Tibial nerve (tissue), 4 donors: ENCODE measurements around the gene CD72. TPM values are rescaled to one million over a fixed set of nuclear protein-coding genes. Genes with fewer than 3 reads are reported as not detected.

Source experiments
- DNase-seq, 2 donors: peaks; one replicate each; pipeline ENCODE4 v3.0.0-alpha.2; 2019; ENCODE audit warnings: low spot score in 2 of 2
- H3K27ac ChIP-seq, 4 donors: fragments of 200-600 bp; sonication (generic) in 3 of 4; one replicate each; pipeline ENCODE4 v1.5.1; 2017 to 2019; ENCODE audit warnings: mild to moderate bottlenecking in 1 of 4
- H3K27me3 ChIP-seq, 2 donors: fragments of 200-600 bp; sonication (generic) in 1 of 2; one replicate each; pipeline versions ENCODE4 v1.5.1 to v1.6.0; 2017 to 2019
- H3K36me3 ChIP-seq, 3 donors: fragments of 200-600 bp; sonication (generic); one replicate each; pipeline ENCODE4 v1.5.1; 2018 to 2019
- H3K4me1 ChIP-seq, 4 donors: fragments of 200-600 bp; sonication (generic) in 3 of 4; one replicate each; pipeline ENCODE4 v1.5.1; 2017 to 2019
- H3K4me3 ChIP-seq, 4 donors: fragments of 200-600 bp; sonication (generic) in 3 of 4; one replicate each; pipeline ENCODE4 v1.5.1; 2017 to 2019; ENCODE audit warnings: mild to moderate bottlenecking in 1 of 4, moderate library complexity in 1 of 4
- H3K9me3 ChIP-seq, 4 donors: fragments of 200-600 bp; sonication (generic) in 3 of 4; one replicate each; pipeline ENCODE4 v1.5.1; 2017 to 2019
- EP300 ChIP-seq, 2 donors: sonication (generic); formaldehyde crosslinking; IDR thresholded peaks; one replicate each; pipeline ENCODE4 v1.6.1; 2017; ENCODE audit warnings: antibody characterized with exemption in 2 of 2, mild to moderate bottlenecking in 1 of 2
- POLR2A ChIP-seq, 2 donors: fragments of 450-650 bp; IDR thresholded peaks; one replicate each; pipeline ENCODE4 v1.6.1; 2017; ENCODE audit warnings: antibody characterized with exemption in 2 of 2, mild to moderate bottlenecking in 2 of 2, moderate library complexity in 2 of 2
- WGBS, 2 donors: methylation state at CpG; one replicate each; pipeline ENCODE4 v1.1.5; 2018; 5-methylcytosine and 5-hydroxymethylcytosine counted together
- total RNA-seq, 4 donors: library from RNA; depleted of rRNA; stranded (reverse); fragments of >200 nt; gene quantifications; one replicate each; pipeline ENCODE4 v1.1.0, GENCODE V29; 2016
- TF ChIP-seq, protein P1 (sequence below), 5 experiments: fragments of 200-600 bp in 3 of 5; fragments of 450-650 bp in 2 of 5; sonication (generic) in 3 of 5; IDR thresholded peaks; one replicate each; pipeline ENCODE4 v1.5.1; 2016 to 2019; ENCODE audit warnings: antibody characterized with exemption in 5 of 5, mild to moderate bottlenecking in 3 of 5, moderate library complexity in 2 of 5

Gene CD72
- total RNA-seq, 4 donors from 2014 or later: 1.9 to 6.0 (median 3.5) TPM; not detected in 1

DNA sequence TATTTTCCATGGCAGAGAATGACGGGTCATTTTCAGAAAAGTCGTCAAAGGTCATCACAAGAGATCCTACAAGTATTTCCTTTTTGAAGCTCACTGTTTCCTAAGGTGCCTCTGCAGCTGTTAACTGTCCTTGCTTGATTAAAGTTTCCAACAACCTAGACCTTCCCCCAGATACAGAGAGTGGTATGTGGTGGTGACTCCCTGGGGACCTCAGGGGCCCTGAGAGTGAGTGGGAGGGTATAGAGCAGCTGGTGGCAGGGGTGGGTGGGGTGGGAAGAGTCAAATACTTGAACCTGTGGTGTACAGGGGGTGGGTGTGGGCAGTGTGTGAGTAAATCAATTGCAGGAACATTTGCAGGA is 1.6 kb upstream of the CD72 start:
- DNase-seq: no peak
- Histone ChIP-seq H3K4me1 (peaks cover 0 to 14% (median 8%) of the 10 kb centered on the region in 4 donors), H3K4me3 (no peak overlapping the region), H3K27ac (peak overlapping the region in 1 of 4 donors; percentile 16), H3K9me3 (no peaks in the 10 kb centered on the region), H3K36me3 (no peaks in the 10 kb centered on the region), H3K27me3 (peaks cover 0 to 6% of the 10 kb centered on the region in 2 donors)
- TF ChIP-seq, protein P1, sequence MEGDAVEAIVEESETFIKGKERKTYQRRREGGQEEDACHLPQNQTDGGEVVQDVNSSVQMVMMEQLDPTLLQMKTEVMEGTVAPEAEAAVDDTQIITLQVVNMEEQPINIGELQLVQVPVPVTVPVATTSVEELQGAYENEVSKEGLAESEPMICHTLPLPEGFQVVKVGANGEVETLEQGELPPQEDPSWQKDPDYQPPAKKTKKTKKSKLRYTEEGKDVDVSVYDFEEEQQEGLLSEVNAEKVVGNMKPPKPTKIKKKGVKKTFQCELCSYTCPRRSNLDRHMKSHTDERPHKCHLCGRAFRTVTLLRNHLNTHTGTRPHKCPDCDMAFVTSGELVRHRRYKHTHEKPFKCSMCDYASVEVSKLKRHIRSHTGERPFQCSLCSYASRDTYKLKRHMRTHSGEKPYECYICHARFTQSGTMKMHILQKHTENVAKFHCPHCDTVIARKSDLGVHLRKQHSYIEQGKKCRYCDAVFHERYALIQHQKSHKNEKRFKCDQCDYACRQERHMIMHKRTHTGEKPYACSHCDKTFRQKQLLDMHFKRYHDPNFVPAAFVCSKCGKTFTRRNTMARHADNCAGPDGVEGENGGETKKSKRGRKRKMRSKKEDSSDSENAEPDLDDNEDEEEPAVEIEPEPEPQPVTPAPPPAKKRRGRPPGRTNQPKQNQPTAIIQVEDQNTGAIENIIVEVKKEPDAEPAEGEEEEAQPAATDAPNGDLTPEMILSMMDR (IDR thresholded peaks at IDR 0.05): no peak
- TF ChIP-seq EP300 (IDR thresholded peaks at IDR 0.05) (no peak), POLR2A (IDR thresholded peaks at IDR 0.05) (no peak)
- WGBS, 2 donors: 33 to 44% methylated on average over 2 of the region's 2 CpGs

DNA sequence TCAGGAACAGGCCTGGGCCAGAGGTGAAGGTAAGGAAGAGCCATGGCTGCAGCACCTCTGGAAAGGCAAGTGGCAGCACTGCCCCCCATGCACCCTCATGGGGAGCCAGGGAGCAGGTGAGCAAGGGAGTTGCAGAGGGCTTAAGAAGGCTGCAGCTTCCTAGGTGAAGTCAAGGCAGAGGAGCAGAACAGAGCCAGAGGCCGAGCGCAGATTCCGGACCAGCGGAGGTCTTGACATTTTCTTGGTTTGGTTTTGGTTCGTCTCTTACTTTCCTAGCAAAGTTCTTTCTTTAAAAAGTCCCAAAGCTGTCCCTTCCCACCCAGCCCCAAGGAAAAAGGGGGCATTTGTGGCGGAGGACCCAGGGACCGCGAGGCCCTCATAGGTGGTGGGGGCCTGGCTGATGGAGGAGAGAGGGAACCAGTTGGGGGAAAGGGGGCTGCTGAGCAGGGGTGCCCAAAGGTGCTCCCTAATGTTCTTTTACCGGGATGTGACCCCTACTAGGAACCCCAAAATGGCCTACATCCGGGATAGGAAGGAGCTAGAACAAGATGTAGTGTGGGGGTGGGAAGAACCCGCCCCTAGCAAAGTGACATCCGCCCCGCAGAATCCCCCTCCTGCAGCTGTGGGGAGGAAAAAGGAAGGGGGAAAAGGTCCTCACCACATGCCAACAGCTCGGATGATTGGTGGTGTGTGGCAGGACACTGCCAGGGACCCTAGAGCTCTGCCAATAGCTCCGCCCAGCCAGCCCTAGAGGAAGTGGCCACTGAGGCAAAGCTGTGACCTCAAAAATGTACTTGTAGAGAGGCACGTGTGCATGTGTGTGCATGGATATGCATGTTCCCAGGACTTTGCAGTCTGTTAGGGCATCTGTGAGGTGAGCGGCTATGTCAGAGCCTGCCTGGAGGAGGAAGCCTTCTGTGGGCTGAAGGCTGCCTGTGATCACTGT is 914 bp upstream of the CD72 start:
- TF ChIP-seq EP300 (IDR thresholded peaks at IDR 0.05) (peak in 1 of 2 donors; percentile 34), POLR2A (IDR thresholded peaks at IDR 0.05) (no peak)
- TF ChIP-seq, protein P1 (IDR thresholded peaks at IDR 0.05): no peak
- Histone ChIP-seq H3K27ac (peak overlapping the region in 1 of 4 donors; percentile 37), H3K27me3 (peaks cover 0 to 6% of the 10 kb centered on the region in 2 donors), H3K4me1 (peaks cover 0 to 14% (median 8%) of the 10 kb centered on the region in 4 donors), H3K36me3 (no peaks in the 10 kb centered on the region), H3K9me3 (no peaks in the 10 kb centered on the region), H3K4me3 (no peak overlapping the region)
- DNase-seq: no peak
- WGBS, 2 donors: 82 to 85% methylated on average over 17 of the region's 17 CpGs

DNA sequence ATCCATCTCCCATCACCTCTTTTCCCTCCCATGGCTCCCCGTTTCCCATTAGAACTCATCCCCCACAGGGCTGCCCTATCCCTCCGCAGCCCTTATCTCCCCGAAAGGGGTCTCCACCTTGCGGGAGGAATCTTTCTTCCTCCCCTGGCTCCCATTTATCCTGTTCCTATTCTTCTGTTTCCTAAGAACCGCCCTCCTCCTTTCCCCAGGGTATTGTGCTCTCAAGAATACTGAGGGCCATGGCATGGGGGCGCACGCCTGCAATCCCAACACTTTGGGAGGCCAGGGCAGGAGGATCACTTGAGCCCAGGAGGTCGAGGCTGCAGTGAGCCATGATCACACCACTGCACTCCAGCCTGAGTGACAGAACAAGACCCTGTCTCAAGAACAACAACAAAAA is 665 bp downstream of the CD72 start:
- peaks cover 0 to 14% (median 8%) of the 10 kb centered on the region in 4 donors for H3K4me1 ChIP-seq
- 66 to 68% methylated on average over 8 of the region's 8 CpGs for WGBS, 2 donors
- H3K27ac ChIP-seq: peak overlapping the region in 1 of 4 donors; percentile 37
- H3K27me3 ChIP-seq: peaks cover 0 to 6% of the 10 kb centered on the region in 2 donors
- H3K9me3 ChIP-seq: no peaks in the 10 kb centered on the region
- peak overlapping the region in 3 of 4 donors; percentile 27 to 47 (median 36) for H3K4me3 ChIP-seq
- DNase-seq: no peak
- H3K36me3 ChIP-seq: no peaks in the 10 kb centered on the region
- no peak for TF ChIP-seq EP300 (IDR thresholded peaks at IDR 0.05)
- TF ChIP-seq, protein P1 (IDR thresholded peaks at IDR 0.05): no peak
- TF ChIP-seq POLR2A (IDR thresholded peaks at IDR 0.05): no peak

DNA sequence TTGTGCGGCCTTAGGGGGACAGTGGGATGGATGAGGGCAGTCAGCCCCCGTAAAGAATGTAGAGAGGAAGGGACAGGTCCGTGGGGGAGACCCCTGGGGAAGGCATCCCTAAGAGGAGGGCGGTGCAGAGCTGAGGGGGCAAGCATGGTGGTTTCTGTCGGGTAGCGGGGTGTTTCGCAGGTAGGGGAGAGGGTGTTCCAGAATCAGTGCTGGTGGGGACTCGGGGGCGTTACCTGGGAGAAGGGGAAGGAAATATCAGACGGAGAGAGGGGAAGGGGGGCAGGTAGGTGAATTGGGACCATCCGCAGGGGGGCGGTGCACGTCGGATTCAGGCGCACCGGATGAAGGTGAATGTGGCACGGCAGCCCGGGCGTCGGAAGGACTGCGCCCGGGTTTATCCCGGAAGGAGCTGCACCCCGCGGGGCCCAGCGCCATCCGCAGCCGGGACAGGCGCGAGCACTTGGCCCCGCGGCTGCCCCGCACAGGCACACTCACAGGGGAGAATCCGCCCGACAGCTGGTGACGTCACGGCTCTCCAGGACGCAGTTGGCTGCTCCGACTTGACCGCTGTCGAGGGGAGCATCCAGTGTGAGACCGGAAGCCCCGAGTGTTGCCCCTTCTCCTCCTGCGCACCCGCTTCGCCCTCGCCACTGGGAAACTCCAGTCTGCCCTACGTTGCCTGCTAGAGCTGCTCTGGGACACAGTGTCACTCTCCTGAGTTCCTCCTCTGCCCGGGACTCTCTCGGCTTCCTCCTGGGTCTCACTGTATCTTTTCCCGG is 1.3 kb downstream of the CD72 start:
- Histone ChIP-seq H3K27me3 (peaks cover 0 to 6% of the 10 kb centered on the region in 2 donors), H3K4me3 (peak overlapping the region; percentile 27 to 47 (median 38)), H3K9me3 (no peaks in the 10 kb centered on the region), H3K27ac (peak overlapping the region in 1 of 4 donors; percentile 37), H3K36me3 (no peaks in the 10 kb centered on the region), H3K4me1 (peaks cover 0 to 14% (median 8%) of the 10 kb centered on the region in 4 donors)
- peak in 1 of 2 donors; percentile 44 for DNase-seq
- no peak for TF ChIP-seq POLR2A (IDR thresholded peaks at IDR 0.05)
- TF ChIP-seq, protein P1 (IDR thresholded peaks at IDR 0.05): peak in 2 of 5 experiments; percentile 5 to 24
- no peak for TF ChIP-seq EP300 (IDR thresholded peaks at IDR 0.05)
- WGBS, 2 donors: 8% methylated on average over 37 to 51 of the region's 51 CpGs
